Measurements from ENCODE around the gene CYP4B1. TPM values are rescaled to one million over a fixed set of nuclear protein-coding genes. Genes with fewer than 3 reads are reported as not detected.
"Not testable (repeated sequence)": the region's sequence is repeated elsewhere in the genome, so short reads cannot be mapped to it uniquely, and the experiment has no call there.

The CYP4B1 gene
- total RNA-seq, 1 donor from 2014 or later: 243 TPM

DNA sequence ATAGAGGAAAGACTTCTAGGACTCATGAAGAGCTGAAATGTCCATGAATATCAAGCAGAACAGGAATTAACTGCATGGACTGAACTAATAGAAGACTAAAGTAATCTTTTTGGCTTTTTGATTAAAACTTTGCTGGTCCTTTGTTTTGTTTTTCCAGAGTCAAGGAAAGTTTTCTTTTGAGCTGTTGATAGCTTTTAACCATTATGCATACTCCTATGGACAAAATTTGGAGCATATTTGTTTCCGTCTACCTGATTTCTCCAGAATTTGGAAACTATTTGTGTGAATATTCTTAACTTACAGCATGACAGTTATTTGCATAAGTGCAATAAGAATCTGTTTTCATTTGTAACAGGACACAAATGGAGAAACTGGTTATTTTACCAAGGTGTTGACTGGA, 24.5 kb upstream of the CYP4B1 start:
- no peak for DNase-seq (ENCODE audit: low spot score in 2 of 2)
- Histone ChIP-seq H3K4me1 (no peaks in the 10 kb centered on the region), H3K4me3 (no peak overlapping the region), H3K27ac (no peak overlapping the region), H3K36me3 (no peaks in the 10 kb centered on the region), H3K9me3 (peaks cover 2 to 21% of the 10 kb centered on the region in 2 donors), H3K27me3 (no peaks in the 10 kb centered on the region)
- TF ChIP-seq, protein P1, sequence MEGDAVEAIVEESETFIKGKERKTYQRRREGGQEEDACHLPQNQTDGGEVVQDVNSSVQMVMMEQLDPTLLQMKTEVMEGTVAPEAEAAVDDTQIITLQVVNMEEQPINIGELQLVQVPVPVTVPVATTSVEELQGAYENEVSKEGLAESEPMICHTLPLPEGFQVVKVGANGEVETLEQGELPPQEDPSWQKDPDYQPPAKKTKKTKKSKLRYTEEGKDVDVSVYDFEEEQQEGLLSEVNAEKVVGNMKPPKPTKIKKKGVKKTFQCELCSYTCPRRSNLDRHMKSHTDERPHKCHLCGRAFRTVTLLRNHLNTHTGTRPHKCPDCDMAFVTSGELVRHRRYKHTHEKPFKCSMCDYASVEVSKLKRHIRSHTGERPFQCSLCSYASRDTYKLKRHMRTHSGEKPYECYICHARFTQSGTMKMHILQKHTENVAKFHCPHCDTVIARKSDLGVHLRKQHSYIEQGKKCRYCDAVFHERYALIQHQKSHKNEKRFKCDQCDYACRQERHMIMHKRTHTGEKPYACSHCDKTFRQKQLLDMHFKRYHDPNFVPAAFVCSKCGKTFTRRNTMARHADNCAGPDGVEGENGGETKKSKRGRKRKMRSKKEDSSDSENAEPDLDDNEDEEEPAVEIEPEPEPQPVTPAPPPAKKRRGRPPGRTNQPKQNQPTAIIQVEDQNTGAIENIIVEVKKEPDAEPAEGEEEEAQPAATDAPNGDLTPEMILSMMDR (IDR thresholded peaks at IDR 0.05): no peak
- intact Hi-C loops (cut with DNase I): no loop called here

DNA sequence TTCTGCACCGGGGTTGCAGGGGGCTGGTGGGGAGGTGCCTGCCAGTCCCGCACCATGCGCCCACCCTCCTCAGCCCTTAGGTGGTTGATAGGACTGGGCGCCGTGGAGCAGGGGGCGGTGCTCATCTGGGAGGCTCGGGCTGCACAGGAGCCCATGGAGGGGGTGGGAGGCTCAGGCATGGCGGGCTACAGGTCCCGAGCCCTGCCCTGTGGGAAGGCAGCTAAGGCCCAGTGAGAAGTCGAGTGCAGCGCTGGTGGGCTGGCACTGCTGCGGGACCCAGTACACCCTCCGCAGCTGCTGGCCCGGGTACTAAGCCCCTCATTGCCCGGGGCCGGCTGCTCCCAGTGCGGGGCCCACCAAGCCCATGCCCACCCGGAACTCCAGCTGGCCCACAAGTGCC, 20.4 kb upstream of the CYP4B1 start:
- H3K4me3 ChIP-seq; H3K27ac ChIP-seq; H3K36me3 ChIP-seq; H3K27me3 ChIP-seq; H3K9me3 ChIP-seq; DNase-seq (ENCODE audit: low spot score in 2 of 2); H3K4me1 ChIP-seq; intact Hi-C loops (cut with DNase I): not testable (repeated sequence)

DNA sequence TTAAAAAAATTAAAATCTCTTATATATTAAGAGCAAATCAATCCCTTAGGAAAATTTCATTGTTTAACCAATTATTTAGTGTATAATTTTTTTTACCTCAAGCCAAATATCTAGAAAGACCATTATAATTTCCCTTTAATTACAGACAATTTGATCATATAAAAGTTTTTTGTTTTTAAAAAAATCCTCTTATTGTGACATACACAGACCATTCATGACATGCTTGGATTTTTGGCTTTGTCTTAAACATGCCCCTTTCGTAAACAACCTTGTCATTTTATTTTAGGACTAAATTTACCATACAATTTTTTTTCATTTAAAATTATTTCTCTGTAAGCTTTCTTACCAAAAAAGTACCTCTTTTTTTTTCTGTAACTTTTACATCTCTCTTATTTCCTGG, 14.2 kb upstream of the CYP4B1 start:
- DNase-seq (ENCODE audit: low spot score in 2 of 2): no peak
- TF ChIP-seq, protein P1 (IDR thresholded peaks at IDR 0.05): no peak
- Histone ChIP-seq H3K27me3 (no peaks in the 10 kb centered on the region), H3K27ac (no peak overlapping the region), H3K9me3 (no peaks in the 10 kb centered on the region), H3K4me1 (no peaks in the 10 kb centered on the region), H3K4me3 (no peak overlapping the region), H3K36me3 (no peaks in the 10 kb centered on the region)
- intact Hi-C loops (cut with DNase I): no loop called here

DNA sequence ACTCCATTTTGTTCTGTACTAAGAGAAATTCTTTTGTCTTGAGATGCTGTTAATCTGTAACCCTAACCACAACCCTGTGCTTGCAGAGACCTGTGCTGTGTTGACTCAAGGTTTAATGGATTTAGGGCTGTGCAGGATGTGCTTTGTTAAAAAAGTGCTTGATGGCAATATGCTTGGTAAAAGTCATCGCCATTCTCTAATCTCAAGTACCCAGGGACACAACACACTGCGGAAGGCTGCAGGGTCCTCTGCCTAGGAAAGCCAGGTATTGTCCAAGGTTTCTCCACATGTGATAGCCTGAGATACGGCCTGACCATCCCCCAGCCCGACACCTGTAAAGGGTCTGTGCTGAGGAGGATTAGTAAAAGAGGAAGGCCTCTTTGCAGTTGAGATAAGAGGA, 10.2 kb upstream of the CYP4B1 start:
- H3K27me3 ChIP-seq; DNase-seq (ENCODE audit: low spot score in 2 of 2); H3K4me1 ChIP-seq; H3K9me3 ChIP-seq; H3K27ac ChIP-seq; intact Hi-C loops (cut with DNase I); H3K36me3 ChIP-seq; H3K4me3 ChIP-seq: not testable (repeated sequence)

GRCh38 chr1:46790446-46791101, 8.3 kb upstream of the CYP4B1 start:
- intact Hi-C loops (cut with DNase I): no loop called here
- Histone ChIP-seq H3K27me3 (no peaks in the 10 kb centered on the region), H3K36me3 (no peaks in the 10 kb centered on the region), H3K9me3 (no peaks in the 10 kb centered on the region), H3K4me3 (no peak overlapping the region), H3K4me1 (no peaks in the 10 kb centered on the region), H3K27ac (no peak overlapping the region)
- DNase-seq (ENCODE audit: low spot score in 2 of 2): no peak
- TF ChIP-seq, protein P1 (IDR thresholded peaks at IDR 0.05): no peak

DNA sequence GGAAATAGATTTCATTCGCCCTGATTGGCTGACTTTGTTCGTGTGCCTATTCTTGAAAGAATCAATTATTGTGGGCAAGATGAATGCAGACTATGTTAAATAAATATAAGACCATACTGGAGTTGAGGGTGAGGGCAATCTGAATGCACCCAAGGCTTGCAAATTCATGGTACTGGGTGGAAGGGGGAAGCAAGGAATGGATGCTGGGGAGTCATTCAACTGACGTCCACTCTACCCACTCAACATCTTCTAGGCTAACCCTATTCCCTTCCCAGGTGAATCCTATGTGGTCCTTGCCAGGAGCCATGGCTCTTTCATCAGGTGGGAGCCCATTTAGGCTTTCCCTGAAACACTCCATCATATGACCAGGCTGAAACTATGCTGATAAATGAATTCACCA, 5.7 kb upstream of the CYP4B1 start:
- no peak for DNase-seq (ENCODE audit: low spot score in 2 of 2)
- Histone ChIP-seq H3K27ac (no peak overlapping the region), H3K9me3 (no peaks in the 10 kb centered on the region), H3K4me1 (no peaks in the 10 kb centered on the region), H3K4me3 (no peak overlapping the region), H3K36me3 (no peaks in the 10 kb centered on the region), H3K27me3 (no peaks in the 10 kb centered on the region)
- TF ChIP-seq, protein P1 (IDR thresholded peaks at IDR 0.05): no peak
- intact Hi-C loops (cut with DNase I): no loop called here

All from ascending aorta (tissue), 2 donors.